Peyer's patch (tissue), 4 donors: ENCODE measurements around the gene LRRFIP1. TPM values are rescaled to one million over a fixed set of nuclear protein-coding genes. Genes with fewer than 3 reads are reported as not detected.

Experiments
- DNase-seq, 3 donors: peaks; one replicate each; pipeline ENCODE4 v3.0.0-alpha.2; 2017 to 2019
- H3K27ac ChIP-seq, 4 donors: fragments of 200-600 bp; sonication (generic); one replicate each; pipeline ENCODE4 v1.5.1; 2016 to 2019
- H3K27me3 ChIP-seq, 2 donors: fragments of 200-600 bp; sonication (generic); one replicate each; pipeline ENCODE4 v1.5.1; 2019
- H3K36me3 ChIP-seq, 3 donors: fragments of 200-600 bp; sonication (generic); one replicate each; pipeline ENCODE4 v1.5.1; 2016 to 2019
- H3K4me1 ChIP-seq, 4 donors: fragments of 200-600 bp; sonication (generic); one replicate each; pipeline ENCODE4 v1.5.1; 2016 to 2019
- H3K4me3 ChIP-seq, 4 donors: fragments of 200-600 bp; sonication (generic); 1 replicate in 3 of 4; 2 replicates in 1 of 4; pipeline ENCODE4 v1.5.1; 2016 to 2019; ENCODE audit warnings: mild to moderate bottlenecking in 1 of 4
- H3K9me3 ChIP-seq, 4 donors: fragments of 200-600 bp; sonication (generic); one replicate each; pipeline ENCODE4 v1.5.1; 2016 to 2019; ENCODE audit warnings: mild to moderate bottlenecking in 1 of 4
- CTCF ChIP-seq, 6 experiments: fragments of 450-650 bp in 4 of 6; fragments of 200-600 bp in 2 of 6; sonication (generic) in 1 of 6; IDR thresholded peaks; one replicate each; pipeline ENCODE4 v1.5.1; 2017 to 2019; ENCODE audit warnings: antibody characterized with exemption in 6 of 6, mild to moderate bottlenecking in 3 of 6, moderate library complexity in 1 of 6
- POLR2A ChIP-seq, 2 donors: fragments of 450-650 bp; IDR thresholded peaks; one replicate each; pipeline ENCODE4 v1.5.1; 2017; ENCODE audit warnings: antibody characterized with exemption in 2 of 2, mild to moderate bottlenecking in 2 of 2, moderate library complexity in 2 of 2
- total RNA-seq, 4 donors: library from RNA; depleted of rRNA; stranded (reverse); fragments of >200 nt; gene quantifications; one replicate each; pipeline ENCODE4 v1.1.0, GENCODE V29; 2016

Gene LRRFIP1
- total RNA-seq, 4 donors from 2014 or later: 114 to 182 (median 135) TPM

- H3K4me3 ChIP-seq: no peak overlapping the region
- H3K27ac ChIP-seq: peak overlapping the region in 3 of 4 donors; percentile 37 to 77 (median 42)
- peaks cover 0 to 44% (median 0%) of the 10 kb centered on the region in 4 donors for H3K4me1 ChIP-seq
- H3K27me3 ChIP-seq: no peaks in the 10 kb centered on the region
- no peak for TF ChIP-seq CTCF (IDR thresholded peaks at IDR 0.05)
- TF ChIP-seq POLR2A (IDR thresholded peaks at IDR 0.05): no peak
- H3K36me3 ChIP-seq: peaks cover 0 to 8% (median 0%) of the 10 kb centered on the region in 3 donors
- DNase-seq: peak in 1 of 3 donors; percentile 41
- no peaks in the 10 kb centered on the region for H3K9me3 ChIP-seq
These were observed 104.7 kb downstream of the LRRFIP1 start for GRCh38 chr2:237732070-237732469.

DNA sequence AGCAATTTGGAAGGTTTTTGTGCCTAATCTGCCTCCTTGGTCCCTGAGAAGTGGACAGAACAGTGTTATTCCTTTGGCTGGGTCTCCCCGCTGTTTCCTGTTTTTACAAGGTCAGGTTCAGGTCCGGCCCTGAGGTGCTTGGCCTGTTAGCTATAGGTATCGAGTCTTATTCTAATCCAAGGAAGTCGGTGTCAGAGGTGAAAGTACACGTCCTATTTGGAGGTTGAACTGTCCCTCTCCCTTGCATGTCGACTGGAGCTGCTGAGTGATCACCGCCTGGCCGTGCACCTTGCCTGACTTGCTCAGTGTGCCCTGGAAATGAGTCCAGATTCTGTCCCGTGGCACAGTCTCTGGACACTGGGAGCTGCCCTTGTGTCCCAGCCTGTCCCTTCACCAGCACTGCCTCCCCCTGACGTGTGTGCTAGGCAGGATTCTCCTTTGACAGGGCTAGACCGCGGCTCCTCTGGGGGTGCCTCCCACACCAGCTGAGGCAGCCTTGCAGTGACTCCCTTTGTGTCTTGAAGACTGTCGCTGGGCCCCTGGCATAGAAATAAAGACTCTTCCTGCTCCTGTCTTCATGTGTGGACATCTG is 105.5 kb downstream of the LRRFIP1 start:
- Histone ChIP-seq H3K27me3 (no peaks in the 10 kb centered on the region), H3K4me1 (peaks cover 0 to 37% (median 0%) of the 10 kb centered on the region in 4 donors), H3K36me3 (peaks cover 0 to 13% (median 0%) of the 10 kb centered on the region in 3 donors), H3K27ac (peak overlapping the region; percentile 10 to 77 (median 55)), H3K9me3 (no peaks in the 10 kb centered on the region), H3K4me3 (no peak overlapping the region)
- peak in 1 of 3 donors; percentile 70 for DNase-seq
- TF ChIP-seq CTCF (IDR thresholded peaks at IDR 0.05): no peak
- TF ChIP-seq POLR2A (IDR thresholded peaks at IDR 0.05): no peak

GRCh38 chr2:237733677-237734300 is 106.4 kb downstream of the LRRFIP1 start:
- no peaks in the 10 kb centered on the region for H3K9me3 ChIP-seq
- H3K27ac ChIP-seq: peak overlapping the region in 3 of 4 donors; percentile 25 to 77 (median 73)
- no peaks in the 10 kb centered on the region for H3K27me3 ChIP-seq
- H3K4me1 ChIP-seq: peaks cover 0 to 37% (median 0%) of the 10 kb centered on the region in 4 donors
- DNase-seq: peak in 1 of 3 donors; percentile 41
- H3K36me3 ChIP-seq: peaks cover 0 to 13% (median 0%) of the 10 kb centered on the region in 3 donors
- TF ChIP-seq CTCF (IDR thresholded peaks at IDR 0.05) (no peak), POLR2A (IDR thresholded peaks at IDR 0.05) (no peak)
- H3K4me3 ChIP-seq: no peak overlapping the region

DNA sequence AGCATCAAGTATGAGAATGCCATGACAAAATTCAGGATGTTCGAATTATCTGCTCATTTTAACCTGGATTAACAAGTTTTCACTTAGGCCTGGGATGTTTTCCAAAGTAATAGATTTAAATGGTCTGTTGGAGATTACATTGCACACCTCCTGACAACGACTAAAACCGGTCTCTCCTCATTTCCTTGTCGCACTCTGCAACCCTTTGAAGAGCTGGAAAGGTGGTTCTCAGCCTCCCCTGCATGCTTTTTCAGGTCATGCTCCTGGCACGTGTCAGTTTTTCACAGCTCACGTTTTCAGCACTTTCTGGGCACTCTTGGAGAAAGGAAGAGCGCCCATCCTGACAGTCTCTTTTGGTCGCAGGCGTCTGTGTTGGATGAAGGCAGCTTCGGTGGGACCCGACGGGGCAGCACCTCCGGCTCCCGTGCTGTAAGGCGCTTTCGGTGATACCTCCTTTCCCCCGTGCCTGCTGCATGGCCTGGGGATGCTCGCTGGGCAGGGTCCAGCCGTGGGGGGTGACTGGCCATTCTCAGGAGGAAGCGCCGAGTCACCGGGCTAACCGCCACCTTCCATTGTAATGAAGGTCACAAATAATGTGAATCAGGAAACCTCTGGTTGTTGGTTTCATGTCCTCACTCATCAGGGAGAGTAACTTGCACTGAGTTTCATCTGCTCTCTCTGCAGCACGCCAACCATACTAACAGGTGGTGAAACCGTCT is 107.7 kb downstream of the LRRFIP1 start:
- TF ChIP-seq POLR2A (IDR thresholded peaks at IDR 0.05) (no peak), CTCF (IDR thresholded peaks at IDR 0.05) (no peak)
- Histone ChIP-seq H3K9me3 (no peaks in the 10 kb centered on the region), H3K36me3 (peaks cover 0 to 13% (median 0%) of the 10 kb centered on the region in 3 donors), H3K27me3 (no peaks in the 10 kb centered on the region), H3K27ac (peak overlapping the region in 2 of 4 donors; percentile 4 to 77), H3K4me3 (no peak overlapping the region), H3K4me1 (peaks cover 0 to 43% (median 0%) of the 10 kb centered on the region in 4 donors)
- DNase-seq: peak in 1 of 3 donors; percentile 43

- TF ChIP-seq CTCF (IDR thresholded peaks at IDR 0.05) (no peak), POLR2A (IDR thresholded peaks at IDR 0.05) (no peak)
- H3K36me3 ChIP-seq: peaks cover 0 to 13% (median 0%) of the 10 kb centered on the region in 3 donors
- H3K9me3 ChIP-seq: no peaks in the 10 kb centered on the region
- peaks cover 0 to 43% (median 0%) of the 10 kb centered on the region in 4 donors for H3K4me1 ChIP-seq
- no peak overlapping the region for H3K4me3 ChIP-seq
- no peaks in the 10 kb centered on the region for H3K27me3 ChIP-seq
- DNase-seq: no peak
- H3K27ac ChIP-seq: peak overlapping the region in 1 of 4 donors; percentile 4
These were observed 108.4 kb downstream of the LRRFIP1 start for GRCh38 chr2:237735798-237736197.
